ENCODE data around the gene SLC49A3.
A peak's percentile ranks its signal among the peaks of the same experiment; 100 is the strongest.

Gene SLC49A3

DNA sequence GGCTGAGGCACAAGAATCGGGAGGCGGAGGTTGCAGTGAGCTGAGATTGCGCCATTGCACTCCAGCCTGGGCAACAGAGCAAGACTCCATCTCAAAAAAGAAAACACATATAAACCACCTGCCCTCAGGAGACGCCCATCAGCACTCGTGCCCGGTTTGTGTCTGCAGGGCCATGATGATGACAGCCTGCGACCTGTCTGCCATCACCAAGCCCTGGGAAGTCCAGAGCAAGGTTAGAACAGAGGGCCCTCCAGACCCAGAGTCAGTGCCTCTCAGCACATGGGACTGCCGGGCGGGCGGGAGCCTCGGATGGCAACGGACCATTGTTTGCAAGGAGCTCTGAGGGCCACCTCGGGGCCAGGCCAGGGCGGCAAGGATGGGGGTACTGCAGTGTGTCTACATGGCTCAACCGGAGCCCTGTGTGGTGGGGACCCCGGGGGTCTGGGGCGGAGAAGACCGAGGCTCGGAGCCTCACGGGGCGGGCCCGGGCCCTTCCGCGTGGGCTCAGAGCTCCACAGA lies 24.2 kb downstream of the SLC49A3 start:
- DNase-seq: no peak

DNA sequence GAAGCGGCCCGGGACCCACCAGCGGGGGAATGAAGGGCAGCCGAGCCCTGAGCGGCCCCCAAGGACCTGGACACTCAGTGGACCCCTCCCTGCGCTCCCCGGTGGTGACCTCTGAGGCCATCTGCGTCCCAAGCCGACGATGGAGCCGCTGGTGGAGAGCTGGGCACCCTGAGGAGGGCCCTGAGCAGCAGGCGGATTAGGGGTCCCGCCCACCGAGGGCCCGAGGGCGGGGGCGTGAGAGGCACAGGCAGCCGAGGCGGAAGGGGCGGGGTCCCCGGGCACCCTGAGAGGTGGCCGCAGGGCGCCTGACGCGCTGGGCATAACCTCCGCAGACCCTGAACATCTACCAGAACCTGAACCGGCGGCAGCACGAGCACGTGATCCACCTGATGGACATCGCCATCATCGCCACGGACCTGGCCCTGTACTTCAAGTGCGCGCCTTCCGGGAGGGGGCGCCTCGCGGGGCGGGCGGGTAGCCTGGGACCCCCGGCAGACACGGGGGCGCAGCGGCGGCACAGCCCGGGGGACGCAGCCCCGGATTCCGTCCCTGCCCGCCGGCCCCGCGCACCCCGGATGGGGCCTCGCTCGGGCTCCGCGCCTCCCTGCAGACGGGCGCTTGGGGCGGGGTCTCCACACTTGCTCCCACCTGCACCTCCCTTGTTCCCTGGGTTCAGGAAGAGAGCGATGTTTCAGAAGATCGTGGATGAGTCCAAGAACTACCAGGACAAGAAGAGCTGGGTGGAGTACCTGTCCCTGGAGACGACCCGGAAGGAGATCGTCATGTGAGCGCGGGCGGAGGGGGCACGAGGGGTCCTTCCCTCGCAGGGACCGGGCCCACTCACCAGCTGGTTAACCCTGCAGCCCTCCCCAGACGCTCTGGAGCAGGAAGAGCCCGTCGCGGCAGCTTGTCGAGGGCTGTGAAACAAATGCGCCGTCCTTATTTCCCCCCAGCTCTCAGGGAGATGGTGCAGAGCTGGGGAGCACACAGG lies 25.2 kb downstream of the SLC49A3 start:
- DNase-seq: peak; percentile 35

GRCh38 chr4:663046-663437 lies 25.9 kb downstream of the SLC49A3 start:
- no peak for DNase-seq

DNA sequence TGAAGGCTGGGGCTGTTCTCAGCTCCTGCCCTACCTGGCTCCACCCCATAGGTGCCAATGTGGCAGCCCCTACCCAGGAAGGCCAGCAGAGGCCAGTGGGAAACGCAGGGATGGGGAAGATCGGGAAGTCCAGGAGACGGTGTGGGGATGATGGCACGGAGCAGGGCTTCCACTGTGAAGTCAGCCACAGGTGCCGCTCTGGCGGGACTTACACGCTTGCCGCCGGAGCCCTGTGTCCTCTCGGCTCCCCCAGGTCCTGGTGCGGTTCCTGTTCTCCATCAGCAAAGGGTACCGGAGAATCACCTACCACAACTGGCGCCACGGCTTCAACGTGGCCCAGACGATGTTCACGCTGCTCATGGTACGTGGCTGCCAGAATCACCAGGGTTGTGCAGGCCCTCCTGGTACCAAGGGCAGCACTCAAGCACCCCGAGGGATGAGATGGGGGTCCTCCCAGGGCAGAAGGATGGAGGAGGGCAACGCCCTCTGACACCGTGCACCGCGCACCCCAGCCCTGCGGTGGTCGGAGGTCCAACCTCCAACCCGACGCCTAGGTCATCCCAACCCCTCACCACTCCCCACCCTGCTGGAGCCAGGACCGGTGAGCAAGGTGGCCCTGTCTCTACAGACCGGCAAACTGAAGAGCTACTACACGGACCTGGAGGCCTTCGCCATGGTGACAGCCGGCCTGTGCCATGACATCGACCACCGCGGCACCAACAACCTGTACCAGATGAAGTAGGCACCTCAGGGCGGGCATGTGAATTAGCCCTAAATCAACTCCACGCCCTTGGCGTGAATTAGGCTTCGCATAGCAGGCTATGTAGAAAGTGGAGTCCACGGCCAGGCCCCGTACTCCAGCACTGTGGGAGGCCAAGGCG lies 26.8 kb downstream of the SLC49A3 start:
- DNase-seq: no peak

- no peak for DNase-seq
Observed at GRCh38 chr4:661231-661630, 27.7 kb downstream of the SLC49A3 start.

- no peak for DNase-seq
Observed at GRCh38 chr4:660401-660800, 28.6 kb downstream of the SLC49A3 start.

DNA sequence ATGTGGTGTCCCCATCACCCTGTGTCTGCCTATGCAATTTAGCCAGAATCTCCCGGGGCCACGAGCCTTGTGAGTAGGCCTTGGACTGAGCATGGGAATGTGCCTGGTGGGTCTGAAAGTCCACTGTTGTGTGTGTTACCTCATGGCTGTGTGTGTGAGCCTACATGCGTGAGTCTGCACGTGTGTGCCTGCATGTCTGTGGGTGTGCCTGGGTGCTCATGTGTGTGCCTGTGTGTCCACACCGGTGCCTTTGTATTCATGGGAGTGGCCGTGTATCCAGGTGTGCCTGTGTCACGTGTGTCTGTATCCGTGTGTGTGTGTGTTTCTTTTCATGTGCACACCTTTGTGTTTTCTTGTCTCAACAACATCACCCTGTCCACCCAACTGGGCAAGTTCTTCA lies 29.1 kb downstream of the SLC49A3 start:
- no peak for DNase-seq

DNA sequence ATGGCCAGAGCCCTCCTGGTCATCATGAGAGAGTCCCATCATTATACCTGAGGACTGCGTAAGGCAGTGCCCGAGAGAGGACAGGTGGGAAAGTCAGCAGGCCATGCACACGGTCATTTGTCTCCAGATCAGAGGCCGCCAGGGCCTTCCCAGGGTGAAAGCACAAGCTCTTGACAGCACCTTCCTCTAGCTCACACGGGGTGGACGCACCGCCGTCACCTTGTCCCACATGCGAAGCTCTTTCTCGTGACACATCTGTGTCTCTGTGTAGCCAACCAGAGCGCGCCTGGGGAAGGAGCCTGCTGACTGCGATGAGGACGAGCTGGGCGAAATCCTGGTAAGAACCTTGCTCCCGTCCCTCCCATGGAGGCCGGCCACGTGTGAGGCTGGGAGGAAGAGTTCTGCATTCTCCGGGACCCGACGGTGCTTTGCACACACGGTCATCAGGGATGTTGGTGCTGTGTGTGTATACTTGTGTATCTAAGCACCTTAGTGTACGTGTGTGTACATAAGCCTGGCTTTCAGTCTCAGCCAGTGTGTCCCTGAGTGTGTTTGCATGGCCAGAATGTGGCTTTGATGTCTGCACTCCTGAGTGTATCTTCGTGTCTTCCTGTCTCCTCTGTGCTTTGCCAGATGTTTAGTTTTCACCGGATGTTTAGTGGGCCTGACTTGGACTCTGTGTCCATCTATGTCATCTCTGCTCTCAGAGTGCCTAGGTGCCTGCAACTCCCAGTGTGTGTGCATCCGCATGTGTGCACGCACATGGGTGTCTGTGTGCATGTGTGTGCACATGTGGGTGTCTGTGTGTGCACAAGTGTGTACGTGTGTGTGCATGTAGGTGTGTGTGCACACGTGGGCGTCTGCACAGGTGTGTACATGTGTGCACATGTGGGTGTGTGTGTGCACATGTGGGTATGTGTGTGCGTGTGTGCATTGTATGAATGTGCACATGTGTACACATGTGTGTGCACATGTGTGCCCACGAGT lies 30.0 kb downstream of the SLC49A3 start:
- DNase-seq: no peak

- DNase-seq: no peak
Observed at GRCh38 chr4:657834-658667, 30.9 kb downstream of the SLC49A3 start.

DNA sequence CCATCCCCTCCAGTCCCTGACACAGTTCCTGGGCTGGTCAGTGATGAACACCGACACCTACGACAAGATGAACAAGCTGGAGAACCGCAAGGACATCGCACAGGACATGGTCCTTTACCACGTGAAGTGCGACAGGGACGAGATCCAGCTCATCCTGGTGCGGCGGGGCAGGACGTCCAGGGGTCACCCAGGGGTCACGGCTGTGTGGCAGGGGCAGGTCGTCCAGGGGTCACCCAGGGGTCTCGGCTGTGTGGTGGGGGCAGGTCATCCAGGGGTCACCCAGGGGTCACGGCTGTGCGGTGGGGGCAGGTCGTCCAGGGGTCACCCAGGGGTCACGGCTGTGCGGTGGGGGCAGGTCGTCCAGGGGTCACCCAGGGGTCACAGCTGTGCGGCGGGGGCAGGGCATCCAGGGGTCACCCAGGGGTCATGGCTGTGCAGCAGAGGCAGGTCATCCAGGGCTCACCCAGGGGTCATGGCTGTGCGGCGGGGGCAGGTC lies 31.6 kb downstream of the SLC49A3 start:
- no peak for DNase-seq

DNA sequence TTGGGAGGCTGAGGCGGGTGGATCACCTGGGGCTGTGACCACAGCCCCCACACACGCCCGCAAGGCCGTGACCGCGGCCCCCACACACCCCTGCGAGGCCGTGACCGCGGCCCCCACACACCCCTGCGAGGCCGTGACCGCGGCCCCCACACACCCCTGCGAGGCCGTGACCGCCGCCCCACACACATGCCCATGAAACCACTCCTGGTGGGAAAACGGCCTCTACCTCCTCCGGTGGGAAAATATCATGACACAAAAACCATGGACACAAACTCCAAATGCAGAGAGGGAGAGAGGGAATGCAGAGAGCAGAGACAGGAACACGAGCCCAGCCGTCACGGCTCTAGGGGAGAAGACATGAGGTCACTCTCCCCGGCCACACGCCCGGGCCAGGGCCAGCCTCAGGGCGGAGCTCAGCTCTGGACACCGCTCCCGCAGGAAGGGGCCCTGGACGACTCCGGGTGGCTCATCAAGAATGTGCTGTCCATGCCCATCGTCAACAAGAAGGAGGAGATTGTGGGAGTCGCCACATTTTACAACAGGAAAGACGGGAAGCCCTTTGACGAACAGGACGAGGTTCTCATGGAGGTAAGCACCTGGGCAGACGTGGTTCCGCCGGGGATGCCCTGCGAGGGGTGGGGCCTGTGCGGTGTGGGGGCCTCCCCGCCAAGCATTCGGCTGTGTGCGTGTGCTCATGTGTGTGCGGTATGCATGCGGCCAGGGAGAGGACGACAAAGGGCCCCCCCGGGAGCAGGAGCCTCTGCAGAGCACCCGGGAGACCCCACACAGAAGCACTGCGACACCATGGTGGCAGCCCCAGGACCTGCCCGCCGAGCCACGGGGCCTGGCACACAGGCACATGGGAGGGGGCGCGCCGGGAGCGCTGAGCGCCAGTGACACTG lies 32.3 kb downstream of the SLC49A3 start:
- no peak for DNase-seq

- DNase-seq: no peak
Observed at GRCh38 chr4:655464-656151, 33.3 kb downstream of the SLC49A3 start.

GRCh38 chr4:654871-655463 lies 34.0 kb downstream of the SLC49A3 start:
- no peak for DNase-seq

- DNase-seq: no peak
Observed at GRCh38 chr4:654503-654845, 34.5 kb downstream of the SLC49A3 start.

GRCh38 chr4:653831-654502 lies 35.0 kb downstream of the SLC49A3 start:
- DNase-seq: no peak

GRCh38 chr4:653080-653821 lies 35.7 kb downstream of the SLC49A3 start:
- DNase-seq: no peak

DNA sequence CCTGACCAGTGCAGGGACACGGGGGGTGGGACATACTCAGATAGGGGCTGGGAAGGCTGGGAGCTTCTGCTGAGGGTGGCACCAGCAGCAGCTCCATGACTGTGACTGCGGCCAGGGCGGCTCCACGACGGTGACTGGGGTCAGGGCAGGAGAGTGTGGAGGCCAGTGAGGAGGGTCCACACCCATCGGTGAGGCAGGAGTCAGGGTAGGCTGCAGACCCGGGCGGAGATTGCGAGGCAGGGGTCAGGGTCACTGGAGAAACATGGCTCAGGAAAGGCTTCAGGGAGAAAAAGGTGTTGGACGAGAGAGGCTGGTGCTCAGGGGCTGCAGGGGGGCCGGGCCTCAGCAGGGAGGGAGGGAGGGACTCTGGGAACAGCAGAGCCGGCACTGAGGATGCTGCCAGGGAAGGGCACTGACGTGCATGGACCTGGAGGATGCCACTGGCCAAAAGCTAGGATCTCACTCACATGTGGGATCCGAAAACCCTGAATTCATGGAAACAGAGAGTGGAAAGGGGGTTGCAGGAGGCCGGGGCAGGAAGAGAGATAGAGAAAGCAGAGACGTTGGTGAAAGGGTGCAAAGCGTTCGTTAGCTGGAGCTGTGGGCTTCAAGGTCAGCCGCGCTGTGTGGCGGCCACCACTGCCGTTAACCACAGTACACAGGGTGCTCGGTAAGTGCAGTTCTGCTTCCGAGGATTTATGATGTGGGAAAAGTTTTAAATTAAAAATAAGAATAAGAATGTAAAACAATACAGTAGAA lies 36.9 kb downstream of the SLC49A3 start:
- DNase-seq: no peak

Data from NCI-H510A (cell line).